ENCODE results near the gene TBCD. TPM values are rescaled to one million over a fixed set of nuclear protein-coding genes. Genes with fewer than 3 reads are reported as not detected.

Gene TBCD
- total and polyA plus RNA-seq, 9 of the 15 experiments (the other 6 are each of a cell fraction or from before 2014, with no cell fraction given), result 8.9 to 98.5 (median 28.0) TPM

GRCh38 chr17:82947051-82947991, 195.5 kb downstream of the TBCD start:
- no peaks in the 10 kb centered on the region for H3K79me2 ChIP-seq (ENCODE audit: control insufficient read depth, insufficient read depth, low read length)

More at GRCh38 chr17:82947051-82947991, 195.5 kb downstream of the TBCD start:
- ATAC-seq (no peak), DNase-seq (ENCODE audit: extremely low read depth in 1 of 4, low spot score in 3 of 4) (no peak), FAIRE-seq (no peak)
- no TSS peak for BruUV-seq (replicated peaks)
- Histone ChIP-seq H3K9me3 (replicated peaks; ENCODE audit: control insufficient read depth, insufficient read depth, low read depth, low read length) (peaks cover 23% of the 10 kb centered on the region), H3K4me1 (replicated peaks in 1 of 2; ENCODE audit: control insufficient read depth in 2 of 2, insufficient read depth in 2 of 2, low read length in 2 of 2) (peaks cover 0 to 4% of the 10 kb centered on the region in 2 experiments; a peak in 1 of 5 replicates), H2AFZ (ENCODE audit: low read depth, low read length) (no peak overlapping the region), H3K4me2 (ENCODE audit: insufficient read depth, low read length) (no peak overlapping the region), H3K4me3 (no peak overlapping the region), H3K9ac (ENCODE audit: insufficient read depth in 1 of 2, low read depth in 2 of 2, low read length in 2 of 2) (no peak overlapping the region), H3K27me3 (ENCODE audit: control insufficient read depth in 2 of 2, insufficient read depth in 2 of 2, low read length in 2 of 2) (no peaks in the 10 kb centered on the region), H3K36me3 (ENCODE audit: control insufficient read depth, insufficient read depth, low read length) (peaks cover 26% of the 10 kb centered on the region), H3K9me1 (ENCODE audit: control insufficient read depth, insufficient read depth, low read length) (no peaks in the 10 kb centered on the region), H4K20me1 (replicated peaks; ENCODE audit: control insufficient read depth, insufficient read depth, low read length) (no peaks in the 10 kb centered on the region), H3K27ac (ENCODE audit: extremely low read depth, low read depth, low read length) (no peak overlapping the region)
- 86% methylated on average over 9 of the region's 11 CpGs for WGBS (ENCODE audit: insufficient coverage, low coverage, missing lambda C conversion rate)
- in situ Hi-C loops (cut with MboI), result no loop called here
- ChIA-PET CTCF (ENCODE audit: low intra/inter-chr PET ratio) (no interaction called here), POLR2A (interaction anchor here (0.6 kb wide), 1 partner anchor 102 kb away, joined by 3 read pairs; no protein-coding TSS in a partner anchor)
- peak; percentile 78 for TF ChIP-seq PKNOX1 (IDR thresholded peaks at IDR 0.05)
- TF ChIP-seq POLR2AphosphoS2 (IDR thresholded peaks at IDR 0.05; ENCODE audit: low read length), result 0 out of 2 replicates have a peak, but pooled peaks have one; percentile 17
- TF ChIP-seq ZZZ3 (IDR thresholded peaks at IDR 0.05), result no peak
- intact Hi-C loops (cut with micrococcal nuclease), result no loop called here
